ENCODE data around the gene NTN5. TPM values are rescaled to one million over a fixed set of nuclear protein-coding genes. Genes with fewer than 3 reads are reported as not detected.

The NTN5 gene
- total and polyA plus RNA-seq, 12 donors, result 0.17 to 0.68 (median 0.28) TPM; not detected in 4

DNA sequence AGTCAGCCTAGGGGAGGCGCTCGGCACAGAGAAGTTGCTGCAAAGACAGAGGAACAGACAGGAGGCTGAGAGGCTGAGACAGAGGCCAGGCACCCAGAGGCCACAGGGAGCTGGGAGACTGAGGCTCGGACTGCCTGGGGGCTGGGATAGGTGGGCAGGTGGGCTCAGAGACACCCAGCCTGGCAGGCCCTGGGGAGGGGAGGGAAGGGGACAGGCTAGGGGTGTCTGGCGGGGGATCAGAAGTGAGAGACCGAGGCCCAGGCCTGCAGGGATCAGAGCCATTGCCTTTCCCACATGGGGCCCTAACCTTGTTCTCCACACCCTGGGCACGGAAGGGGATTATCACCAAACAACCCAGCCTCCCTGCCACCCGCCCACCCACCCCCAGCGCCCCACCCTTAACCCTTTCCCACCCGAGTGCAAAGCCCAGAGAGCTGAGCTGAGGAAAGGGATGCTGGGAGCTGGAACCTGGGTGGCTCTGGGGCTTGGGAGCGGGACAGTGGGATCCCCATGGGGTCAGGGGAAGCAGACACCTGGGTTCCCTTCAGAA, 1.3 kb downstream of the NTN5 start:
- TF ChIP-seq, protein P1, sequence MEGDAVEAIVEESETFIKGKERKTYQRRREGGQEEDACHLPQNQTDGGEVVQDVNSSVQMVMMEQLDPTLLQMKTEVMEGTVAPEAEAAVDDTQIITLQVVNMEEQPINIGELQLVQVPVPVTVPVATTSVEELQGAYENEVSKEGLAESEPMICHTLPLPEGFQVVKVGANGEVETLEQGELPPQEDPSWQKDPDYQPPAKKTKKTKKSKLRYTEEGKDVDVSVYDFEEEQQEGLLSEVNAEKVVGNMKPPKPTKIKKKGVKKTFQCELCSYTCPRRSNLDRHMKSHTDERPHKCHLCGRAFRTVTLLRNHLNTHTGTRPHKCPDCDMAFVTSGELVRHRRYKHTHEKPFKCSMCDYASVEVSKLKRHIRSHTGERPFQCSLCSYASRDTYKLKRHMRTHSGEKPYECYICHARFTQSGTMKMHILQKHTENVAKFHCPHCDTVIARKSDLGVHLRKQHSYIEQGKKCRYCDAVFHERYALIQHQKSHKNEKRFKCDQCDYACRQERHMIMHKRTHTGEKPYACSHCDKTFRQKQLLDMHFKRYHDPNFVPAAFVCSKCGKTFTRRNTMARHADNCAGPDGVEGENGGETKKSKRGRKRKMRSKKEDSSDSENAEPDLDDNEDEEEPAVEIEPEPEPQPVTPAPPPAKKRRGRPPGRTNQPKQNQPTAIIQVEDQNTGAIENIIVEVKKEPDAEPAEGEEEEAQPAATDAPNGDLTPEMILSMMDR (IDR thresholded peaks at IDR 0.05), result no peak
- H3K9me3 ChIP-seq, result no peaks in the 10 kb centered on the region
- peaks cover 0 to 5% (median 0%) of the 10 kb centered on the region in 7 donors for H3K27me3 ChIP-seq
- no peak overlapping the region for H3K4me3 ChIP-seq
- WGBS, 2 donors, result 79 to 81% methylated on average over 10 of the region's 10 CpGs
- no peaks in the 10 kb centered on the region for H3K36me3 ChIP-seq
- no peak for DNase-seq
- intact Hi-C loops (cut with DNase I), result loop anchor here in 6 of 10 donors (10.0 kb wide), 4 partner anchors 63 to 173 kb away; partner anchors contain the start of gene HSD17B14 (in 1 of the 6)
- ATAC-seq, result no peak
- H3K4me1 ChIP-seq, result peaks cover 0 to 10% (median 9%) of the 10 kb centered on the region in 9 donors
- no peak overlapping the region for H3K27ac ChIP-seq

DNA sequence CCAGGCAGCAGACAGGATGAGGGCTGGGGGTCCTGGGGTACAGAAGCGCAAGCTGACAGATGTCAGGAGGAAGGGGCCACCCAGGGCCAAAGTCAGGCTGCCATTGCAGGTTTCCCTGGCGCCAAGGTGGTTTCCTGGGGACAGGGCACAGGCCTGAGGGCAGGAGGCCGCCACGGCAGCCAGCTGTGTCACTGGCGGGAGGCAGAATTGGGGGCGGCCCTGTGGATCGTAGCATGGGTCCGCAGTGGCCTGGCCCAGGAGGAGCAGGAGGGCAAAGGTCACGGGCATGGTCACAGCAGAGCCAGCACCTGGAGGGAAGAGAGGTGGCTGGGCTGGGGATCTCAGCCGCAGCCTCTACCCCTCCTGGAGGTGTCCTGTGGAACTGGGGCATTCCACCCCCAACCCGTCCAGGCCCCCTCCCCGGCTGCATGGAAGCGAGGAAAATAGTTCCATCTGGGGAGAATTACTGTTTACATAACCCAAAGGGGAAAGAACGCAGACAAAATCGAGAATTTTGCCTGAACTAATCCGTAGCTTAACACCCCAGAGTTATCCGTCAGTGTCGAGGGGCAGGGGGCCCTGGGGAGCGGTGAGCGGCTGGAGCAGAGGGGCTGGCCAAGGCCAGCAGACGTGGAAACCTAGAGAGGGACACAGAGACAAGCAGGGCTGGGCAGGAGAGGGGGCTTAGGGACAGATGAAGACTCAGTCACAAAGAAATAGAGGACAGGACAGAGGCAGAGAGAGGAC, 1.9 kb downstream of the NTN5 start:
- WGBS, 2 donors, result 87 to 88% methylated on average over 21 of the region's 21 CpGs
- Histone ChIP-seq H3K4me3 (no peak overlapping the region), H3K27ac (no peak overlapping the region), H3K27me3 (peaks cover 0 to 5% (median 0%) of the 10 kb centered on the region in 7 donors), H3K9me3 (no peaks in the 10 kb centered on the region), H3K36me3 (no peaks in the 10 kb centered on the region), H3K4me1 (peaks cover 0 to 10% (median 9%) of the 10 kb centered on the region in 9 donors)
- intact Hi-C loops (cut with DNase I), result loop anchor here in 6 of 10 donors (10.0 kb wide), 4 partner anchors 64 to 174 kb away; partner anchors contain the start of gene HSD17B14 (in 1 of the 6)
- TF ChIP-seq, protein P1 (IDR thresholded peaks at IDR 0.05), result no peak
- no peak for ATAC-seq
- DNase-seq, result no peak

DNA sequence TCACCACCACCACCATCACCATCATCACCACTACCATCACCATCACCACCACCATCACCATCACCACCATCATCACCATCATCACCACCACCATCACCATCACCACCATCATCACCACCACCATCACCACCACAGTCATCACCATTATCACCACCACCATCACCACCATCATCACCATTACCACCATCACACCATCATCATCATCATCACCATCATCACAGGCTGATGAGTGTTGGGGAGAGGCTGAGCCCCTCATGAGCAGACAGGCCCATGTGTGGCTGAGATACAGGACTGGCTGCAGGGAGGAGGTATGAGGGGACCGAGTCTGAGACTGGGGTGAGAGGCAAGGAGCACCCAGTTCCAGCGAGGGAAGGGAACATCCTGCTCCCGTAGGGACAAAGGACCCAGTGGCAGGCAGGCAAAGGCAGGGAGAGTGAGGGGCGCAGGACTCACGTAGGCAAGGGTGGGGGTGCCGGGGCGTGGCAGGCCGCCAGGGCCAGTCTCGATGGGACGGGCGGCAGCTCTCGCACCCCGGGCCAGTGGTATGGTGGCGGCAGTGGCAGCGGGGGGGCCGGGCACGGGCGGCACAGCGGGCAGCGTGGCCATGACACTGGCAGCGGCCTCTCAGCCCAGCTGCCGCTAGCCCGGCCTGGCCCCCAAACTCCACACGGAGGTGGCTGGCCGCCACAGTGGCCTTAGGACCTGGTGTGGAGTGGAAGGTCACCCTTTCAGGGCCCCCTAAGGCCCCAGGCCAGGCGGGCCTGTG, 2.7 kb downstream of the NTN5 start:
- Histone ChIP-seq H3K4me1 (peaks cover 0 to 3% (median 2%) of the 10 kb centered on the region in 9 donors), H3K4me3 (no peak overlapping the region), H3K36me3 (no peaks in the 10 kb centered on the region), H3K27ac (no peak overlapping the region), H3K27me3 (peaks cover 0 to 5% (median 0%) of the 10 kb centered on the region in 7 donors), H3K9me3 (no peaks in the 10 kb centered on the region)
- TF ChIP-seq, protein P1 (IDR thresholded peaks at IDR 0.05), result no peak
- intact Hi-C loops (cut with DNase I), result loop anchor here in 6 of 10 donors (10.0 kb wide), 4 partner anchors 65 to 175 kb away; partner anchors contain the start of gene HSD17B14 (in 1 of the 6)
- no peak for DNase-seq
- WGBS, 2 donors, result 94 to 96% methylated on average over 26 of the region's 26 CpGs
- ATAC-seq, result no peak

DNA sequence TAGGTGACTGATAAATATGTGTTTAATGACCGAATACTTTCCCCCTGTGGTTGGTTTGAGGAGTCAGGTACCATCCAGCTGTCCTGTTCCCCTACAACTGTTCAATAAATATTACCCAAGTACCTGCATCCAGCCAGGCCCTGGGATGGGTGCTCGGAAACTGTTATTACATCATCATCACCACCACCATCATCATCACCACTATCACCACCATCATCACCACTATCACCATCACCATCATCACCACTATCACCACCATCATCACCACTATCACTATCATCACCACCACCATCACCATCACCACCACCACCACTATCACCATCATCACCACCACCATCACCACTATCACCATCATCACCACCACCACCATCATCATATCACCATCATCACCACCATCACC, 4.1 kb downstream of the NTN5 start:
- DNase-seq (no peak), ATAC-seq (no peak)
- no peaks in the 10 kb centered on the region for H3K9me3 ChIP-seq
- no peaks in the 10 kb centered on the region for H3K4me1 ChIP-seq
- no peak overlapping the region for H3K4me3 ChIP-seq
- H3K36me3 ChIP-seq, result no peaks in the 10 kb centered on the region
- TF ChIP-seq, protein P1 (IDR thresholded peaks at IDR 0.05), result no peak
- 92 to 97% methylated on average over 2 of the region's 2 CpGs for WGBS, 2 donors
- H3K27ac ChIP-seq, result no peak overlapping the region
- H3K27me3 ChIP-seq, result peaks cover 0 to 2% (median 0%) of the 10 kb centered on the region in 7 donors
- intact Hi-C loops (cut with DNase I), result no loop called here
